NCI-H460 (cell line): ENCODE measurements around the gene HIF3A. TPM values are rescaled to one million over a fixed set of nuclear protein-coding genes. Genes with fewer than 3 reads are reported as not detected.

ENCODE experiments used
- small RNA-seq, 2 experiments: library from RNA; depleted of rRNA; stranded (forward); fragments of <200 nt; gene quantifications; one replicate each; pipeline ENCODE3, GENCODE V24; 2014
- total RNA-seq: library from RNA; depleted of rRNA; stranded (reverse); fragments of >200 nt; shearing (Covaris generic); gene quantifications from 2 replicates; pipeline ENCODE4 v1.2.3, GENCODE V29; 2014; rRNA removed

HIF3A gene
- total RNA-seq, 1 experiment from 2014 or later = not detected

Small RNA genes within 50 kb of the gene (small RNA-seq; reads per million reads assigned to genes)
- gene RNU6-924P = 0 reads per million in 2 experiments

Other genes starting within 250 kb of the HIF3A start
- not detected in 2 replicates for gene IGFL3, start 172.4 kb upstream of the HIF3A start, total RNA-seq
- not detected in 2 replicates for gene IGFL2, start 148.8 kb upstream of the HIF3A start, total RNA-seq
- not detected in 2 replicates for gene IGFL1, start 67.3 kb upstream of the HIF3A start, total RNA-seq
- gene PPP5C, start 50.0 kb downstream of the HIF3A start, total RNA-seq = 35.0 and 41.2 TPM in 2 replicates
- not detected in 2 replicates for gene CCDC8, start 116.5 kb downstream of the HIF3A start, total RNA-seq
- not detected in 2 replicates for gene PNMA8C, start 131.9 kb downstream of the HIF3A start, total RNA-seq
- not detected in 2 replicates for gene PNMA8A, start 174.5 kb downstream of the HIF3A start, total RNA-seq
- not detected in 2 replicates for gene PNMA8B, start 198.8 kb downstream of the HIF3A start, total RNA-seq